Activated CD8-positive, alpha-beta memory T cell treated with anti-CD3 and anti-CD28 coated beads for 36 hours (primary cell): ENCODE data around the gene PLK5. TPM values are rescaled to one million over a fixed set of nuclear protein-coding genes. Genes with fewer than 3 reads are reported as not detected.

Experiments used
- CTCF ChIA-PET: fragments of 350-600 bp; sonication (Branson Sonifier 250); formaldehyde crosslinking; loops from one replicate; lab custom pipeline; 2021; ENCODE audit warnings: antibody characterized with exemption; lab: Charles Lee
- POLR2A ChIA-PET: fragments of 350-600 bp; sonication (Branson Sonifier 250); formaldehyde crosslinking; loops from one replicate; lab custom pipeline; 2021; ENCODE audit warnings: antibody characterized with exemption; lab: Charles Lee
- total RNA-seq, 2 experiments: library from RNA; stranded (reverse); gene quantifications; one replicate each; pipeline ENCODE4 v1.2.3, GENCODE V29; 2021

Gene PLK5
- total RNA-seq, 2 experiments from 2014 or later: not detected

DNA sequence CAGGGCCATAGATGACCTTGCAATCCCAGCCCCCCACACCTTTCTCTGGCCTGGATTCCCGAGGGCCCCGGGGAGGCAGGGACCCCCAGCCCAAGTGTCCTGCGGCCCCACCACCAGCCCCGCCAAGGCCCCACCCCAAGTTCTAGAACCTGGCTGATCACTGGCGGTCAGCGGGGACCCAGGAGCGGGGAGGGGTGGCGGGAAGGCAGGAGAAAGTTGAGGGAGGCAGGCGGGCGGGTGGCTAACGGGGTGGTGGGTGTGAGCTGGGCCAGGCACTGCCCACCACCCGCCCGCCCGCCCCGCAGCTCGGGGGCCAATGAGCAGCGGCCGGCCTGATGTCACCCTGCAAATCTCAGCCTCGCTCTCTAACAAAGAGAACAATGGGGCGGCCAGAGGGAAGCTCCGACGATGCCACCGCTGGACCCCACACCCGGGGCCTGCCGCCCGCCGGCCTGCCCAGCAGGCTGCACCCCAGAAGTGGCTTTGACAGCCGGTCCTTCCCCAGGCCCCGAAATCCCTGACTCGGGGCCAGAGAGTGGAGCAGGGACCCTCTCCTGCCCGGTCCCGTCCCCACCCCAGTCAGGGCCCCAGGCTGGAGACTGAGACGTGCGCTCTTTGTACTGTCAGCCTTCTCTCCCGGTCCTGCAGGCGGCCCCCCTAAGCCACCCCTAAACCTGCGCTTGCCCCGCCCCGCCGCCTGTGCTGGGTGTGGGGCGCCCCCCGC is 42.7 kb downstream of the PLK5 start:
- ChIA-PET CTCF (interaction anchor here (2.3 kb wide), 1 partner anchor 21 kb away, joined by 8 read pairs; no protein-coding TSS in a partner anchor), POLR2A (no interaction called here)

DNA sequence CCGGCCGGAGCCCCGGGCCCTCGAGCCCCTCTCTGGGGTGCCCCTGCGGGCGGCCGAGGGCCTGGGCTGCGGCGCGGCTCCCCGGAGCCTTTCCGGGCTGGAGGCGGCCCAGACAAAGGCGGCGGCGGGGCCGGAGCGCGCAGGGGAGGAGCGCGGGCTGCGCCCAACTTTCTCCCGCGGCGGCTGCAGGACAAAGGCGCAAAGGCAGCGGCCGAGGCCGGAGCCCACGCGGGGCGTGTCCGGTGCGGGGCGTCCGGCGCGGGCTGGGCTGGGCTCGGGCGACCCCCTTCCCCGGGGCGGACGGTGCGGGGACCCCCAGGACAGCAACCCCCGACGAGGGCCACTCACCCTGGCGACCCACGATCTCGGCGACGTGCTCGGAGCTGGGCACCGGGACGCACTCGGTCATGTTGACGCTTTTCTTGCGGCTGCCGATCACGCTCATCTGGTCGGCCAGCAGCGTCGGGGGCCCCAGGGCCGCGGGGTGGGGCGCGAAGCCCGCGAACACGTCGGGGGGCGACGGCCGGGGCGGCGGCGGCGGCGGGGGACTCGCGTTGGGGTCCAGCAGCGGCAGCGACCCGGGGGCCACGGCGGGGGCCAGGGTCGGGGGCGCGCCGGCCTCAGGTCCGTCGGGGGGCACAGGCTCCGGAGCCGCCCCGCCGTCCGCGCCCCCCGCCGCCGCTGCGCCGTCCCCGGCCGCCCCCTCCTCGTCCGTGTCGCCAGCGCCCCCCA is 43.4 kb downstream of the PLK5 start:
- ChIA-PET POLR2A (no interaction called here), CTCF (no interaction called here)

DNA sequence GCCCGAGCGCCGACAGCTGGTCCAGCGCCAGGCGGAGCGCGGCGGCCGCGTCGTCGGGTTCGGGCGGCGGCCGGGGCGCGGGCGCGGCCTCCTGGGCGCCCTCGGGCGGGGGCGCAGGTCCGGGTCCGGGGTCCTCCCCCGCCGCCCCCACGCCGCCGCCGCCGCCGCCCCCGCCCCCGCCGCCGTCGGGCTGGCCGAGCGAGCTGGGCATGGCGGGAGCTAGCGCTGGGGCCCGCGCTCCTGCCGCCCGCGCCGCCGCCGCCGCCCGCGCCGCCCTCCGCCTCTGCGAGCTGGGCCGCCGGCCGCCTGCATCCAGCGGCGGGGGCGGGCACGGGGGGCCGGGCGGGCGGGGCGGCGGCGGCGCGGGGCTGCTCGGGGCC is 44.0 kb downstream of the PLK5 start:
- ChIA-PET CTCF (no interaction called here), POLR2A (no interaction called here)

DNA sequence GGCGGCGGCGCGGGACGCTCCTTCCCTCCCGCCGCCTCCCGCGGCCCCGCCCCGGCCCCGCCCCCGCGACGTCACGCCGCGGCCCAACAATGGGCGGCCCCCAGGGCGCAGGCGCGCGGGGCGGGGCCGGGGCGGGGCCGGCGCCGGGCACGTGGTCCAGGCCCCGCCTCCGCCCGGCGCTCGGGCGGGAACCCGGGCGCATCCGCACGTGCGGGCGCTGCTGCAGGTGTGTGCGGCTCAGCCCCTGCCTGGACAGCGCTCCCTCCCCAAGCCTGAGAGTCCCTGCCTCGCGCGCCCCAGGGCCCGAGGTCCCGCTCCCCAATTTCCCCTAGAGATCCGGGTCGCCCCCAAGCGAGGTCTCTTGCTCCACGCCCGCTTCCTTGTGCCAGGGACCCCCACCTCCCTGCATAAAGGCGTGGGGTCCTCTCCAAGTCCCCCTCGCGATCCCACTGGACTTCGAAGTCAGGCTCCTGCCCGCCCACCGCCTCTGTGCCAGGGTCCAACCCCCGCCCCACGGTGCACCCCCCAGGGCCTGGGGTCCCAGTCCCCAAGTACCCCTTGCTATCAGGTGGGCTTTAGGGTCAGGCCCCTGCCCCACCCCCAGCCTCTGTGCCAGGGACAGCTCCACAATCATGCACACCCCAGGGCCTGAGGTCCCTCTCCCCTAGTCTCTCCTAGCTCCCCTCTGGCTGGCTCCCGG is 44.6 kb downstream of the PLK5 start, which contains the start of gene MEX3D:
MEX3D (minus strand) TSS at position 6 of the 700 bp plus-strand sequence. CDS start 267 bp downstream, outside the sequence.
- ChIA-PET POLR2A (interaction anchor here (0.5 kb wide), 1 partner anchor 11 kb away, joined by 3 read pairs; no protein-coding TSS in a partner anchor), CTCF (no interaction called here)

DNA sequence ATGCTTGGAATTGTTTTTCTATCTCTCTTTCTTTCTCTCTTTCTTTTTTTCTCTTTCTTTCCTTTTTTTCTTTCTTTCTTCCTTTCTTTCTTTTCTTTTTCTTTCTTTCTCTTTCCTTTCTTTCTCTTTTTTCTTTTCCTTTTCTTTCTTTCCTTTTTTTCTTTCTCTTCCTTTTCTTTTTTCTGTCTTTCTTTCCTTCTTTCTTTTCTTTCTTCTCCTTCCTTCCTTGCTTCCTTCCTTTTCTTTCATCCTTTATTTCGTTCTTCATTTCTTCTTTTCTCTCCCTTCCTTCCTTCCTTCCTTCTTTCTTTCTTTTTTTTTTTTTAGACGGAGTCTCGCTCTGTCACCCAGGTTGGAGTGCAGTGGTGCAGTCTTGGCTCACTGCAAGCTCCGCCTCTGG is 46.1 kb downstream of the PLK5 start:
- POLR2A ChIA-PET: interaction anchor here (0.6 kb wide), 1 partner anchor 19 kb away, joined by 4 read pairs; no protein-coding TSS in a partner anchor
- CTCF ChIA-PET: interaction anchor here (1.8 kb wide), 1 partner anchor 9 kb away, joined by 6 read pairs; no protein-coding TSS in a partner anchor

DNA sequence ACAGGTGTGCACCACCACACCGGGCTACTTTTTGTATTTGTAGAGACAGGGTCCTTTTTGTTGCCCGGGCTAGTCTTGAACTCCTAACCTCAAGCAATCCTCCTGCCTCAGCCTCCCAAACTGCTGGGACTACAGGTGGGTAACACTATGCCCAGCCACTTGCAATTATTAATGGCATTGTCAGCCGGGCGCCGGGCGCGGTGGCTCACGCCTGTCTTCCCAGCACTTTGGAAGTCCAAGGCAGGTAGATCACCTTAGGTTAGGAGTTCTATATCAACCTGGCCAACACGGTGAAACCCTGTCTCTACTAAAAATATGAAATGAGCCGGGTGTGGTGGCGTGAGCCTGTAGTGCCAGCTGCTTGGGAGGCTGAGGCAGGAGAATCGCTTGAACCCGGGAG is 47.0 kb downstream of the PLK5 start:
- POLR2A ChIA-PET: no interaction called here
- CTCF ChIA-PET: interaction anchor here (1.8 kb wide), 1 partner anchor 8 kb away, joined by 6 read pairs; no protein-coding TSS in a partner anchor

DNA sequence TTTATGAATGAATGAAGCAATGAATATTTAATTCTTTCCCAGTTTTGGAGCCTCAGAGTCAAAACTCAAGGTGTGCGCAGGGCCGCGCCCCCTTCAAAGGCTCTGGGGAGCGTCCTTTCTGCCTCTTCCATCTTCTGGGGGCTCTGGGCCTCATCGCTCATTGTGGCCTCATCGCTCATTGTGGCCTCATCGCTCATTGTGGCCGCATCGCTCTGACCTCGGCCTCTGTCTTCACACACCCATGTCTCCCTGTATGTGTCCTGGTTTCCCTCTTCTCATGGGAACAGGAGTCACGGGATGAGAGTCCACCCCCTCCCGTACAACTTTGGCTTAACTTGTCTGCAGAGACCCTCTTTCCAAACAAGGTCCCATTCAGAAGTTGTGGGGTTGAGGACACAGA is 47.5 kb downstream of the PLK5 start:
- CTCF ChIA-PET: no interaction called here
- POLR2A ChIA-PET: no interaction called here

DNA sequence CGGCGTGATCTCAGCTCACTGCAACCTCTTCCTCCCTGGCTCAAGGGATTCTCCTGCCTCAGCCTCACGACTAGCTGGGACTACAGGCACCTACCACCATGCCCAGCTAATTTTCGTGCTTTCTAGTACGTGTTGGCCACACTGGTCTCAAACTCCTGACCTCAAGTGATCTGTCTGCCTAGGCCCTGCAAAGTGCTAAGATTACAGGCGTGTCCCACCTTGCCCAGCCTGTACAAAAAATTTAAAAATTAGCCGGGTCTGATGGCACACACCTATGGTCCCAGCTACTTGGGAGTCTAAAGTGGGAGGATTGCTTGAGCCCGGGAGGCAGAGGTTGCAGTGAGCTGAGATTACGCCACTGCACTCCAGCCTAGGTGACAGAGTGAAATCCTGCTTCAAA is 48.9 kb downstream of the PLK5 start:
- POLR2A ChIA-PET: no interaction called here
- CTCF ChIA-PET: interaction anchor here (2.1 kb wide), 1 partner anchor 27 kb away, joined by 4 read pairs; no protein-coding TSS in a partner anchor

DNA sequence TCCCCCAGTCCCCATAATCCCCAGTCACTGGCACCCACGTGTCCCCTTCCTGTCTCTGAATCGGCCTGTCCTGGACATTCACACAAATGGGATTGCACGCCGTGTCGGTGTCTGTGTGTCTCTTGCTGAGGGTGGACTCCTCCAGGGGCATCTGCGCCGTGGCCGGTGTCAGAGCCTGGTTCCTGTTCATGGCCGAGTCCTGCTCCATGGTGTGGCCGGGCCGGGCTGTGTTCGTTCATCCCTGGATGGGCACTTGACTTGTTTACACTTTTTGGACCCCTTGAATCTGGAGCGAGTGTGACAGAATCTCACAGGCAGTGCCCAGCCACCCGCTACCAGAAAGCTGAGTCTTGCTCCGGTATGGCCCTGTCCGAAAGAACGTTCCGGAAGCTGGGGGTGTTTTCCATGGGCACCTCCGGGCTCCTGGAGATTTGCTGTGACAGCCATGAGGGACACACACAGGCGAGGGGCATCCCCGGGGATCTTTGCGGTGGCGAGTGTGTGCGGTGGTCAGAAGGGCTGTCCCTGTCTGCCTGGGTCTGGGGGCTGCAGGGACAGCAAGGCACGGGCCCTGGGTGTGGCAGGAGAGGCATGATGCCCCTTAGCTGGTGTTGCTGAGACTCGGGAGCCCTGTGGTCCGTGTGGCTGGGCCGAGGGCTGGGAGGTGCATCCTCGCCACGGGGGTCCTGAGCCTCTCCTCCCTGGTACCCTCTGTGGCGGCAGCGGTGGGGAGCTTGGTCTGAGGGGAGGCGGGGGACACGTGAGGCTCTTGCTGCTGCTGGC is 50.7 kb downstream of the PLK5 start:
- POLR2A ChIA-PET: no interaction called here
- CTCF ChIA-PET: no interaction called here

DNA sequence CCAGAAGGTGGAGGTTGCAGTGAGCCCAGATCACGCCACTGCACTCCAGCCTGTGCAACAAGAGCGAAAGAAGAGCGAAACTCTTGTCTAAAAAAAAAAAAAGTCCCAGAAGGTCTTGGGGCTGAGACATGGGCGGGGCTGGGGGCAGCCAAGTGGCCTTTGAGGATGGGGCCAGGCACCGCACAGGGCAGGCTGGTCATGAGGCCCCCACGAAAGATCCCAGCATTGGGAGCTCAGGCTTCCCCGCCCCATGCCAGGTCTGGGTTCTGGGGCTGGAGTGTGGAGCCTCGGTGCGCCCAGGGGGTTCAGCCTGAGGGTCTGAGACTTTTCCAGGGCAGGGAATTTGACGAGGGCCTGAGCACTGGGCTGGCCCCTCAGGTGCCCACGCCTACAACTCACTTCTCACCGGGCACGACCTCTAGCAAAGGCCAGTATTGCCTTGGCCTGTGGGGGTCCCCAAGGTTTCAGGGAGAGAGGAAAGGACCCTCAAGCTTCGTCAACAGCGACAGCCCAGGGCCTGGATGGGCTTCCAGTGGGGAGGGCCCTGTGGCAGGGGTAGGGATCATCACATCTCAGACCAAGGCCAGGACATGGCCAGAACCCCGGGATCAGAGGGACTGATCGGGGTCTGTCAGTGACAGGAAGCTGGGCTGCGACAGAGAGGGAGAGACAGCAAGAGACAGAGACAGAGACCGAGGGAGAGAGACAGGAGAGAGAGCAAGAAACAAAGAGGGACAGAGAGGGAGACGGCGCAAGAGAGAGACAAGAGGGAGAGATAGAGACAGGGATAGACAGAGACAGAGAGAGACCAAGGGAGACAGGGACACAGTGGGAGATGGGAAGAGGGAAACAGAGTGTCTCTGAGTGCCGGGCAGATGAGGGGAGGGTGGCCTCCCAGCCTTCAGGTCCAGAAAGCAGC is 51.7 kb downstream of the PLK5 start:
- ChIA-PET POLR2A (no interaction called here), CTCF (no interaction called here)

DNA sequence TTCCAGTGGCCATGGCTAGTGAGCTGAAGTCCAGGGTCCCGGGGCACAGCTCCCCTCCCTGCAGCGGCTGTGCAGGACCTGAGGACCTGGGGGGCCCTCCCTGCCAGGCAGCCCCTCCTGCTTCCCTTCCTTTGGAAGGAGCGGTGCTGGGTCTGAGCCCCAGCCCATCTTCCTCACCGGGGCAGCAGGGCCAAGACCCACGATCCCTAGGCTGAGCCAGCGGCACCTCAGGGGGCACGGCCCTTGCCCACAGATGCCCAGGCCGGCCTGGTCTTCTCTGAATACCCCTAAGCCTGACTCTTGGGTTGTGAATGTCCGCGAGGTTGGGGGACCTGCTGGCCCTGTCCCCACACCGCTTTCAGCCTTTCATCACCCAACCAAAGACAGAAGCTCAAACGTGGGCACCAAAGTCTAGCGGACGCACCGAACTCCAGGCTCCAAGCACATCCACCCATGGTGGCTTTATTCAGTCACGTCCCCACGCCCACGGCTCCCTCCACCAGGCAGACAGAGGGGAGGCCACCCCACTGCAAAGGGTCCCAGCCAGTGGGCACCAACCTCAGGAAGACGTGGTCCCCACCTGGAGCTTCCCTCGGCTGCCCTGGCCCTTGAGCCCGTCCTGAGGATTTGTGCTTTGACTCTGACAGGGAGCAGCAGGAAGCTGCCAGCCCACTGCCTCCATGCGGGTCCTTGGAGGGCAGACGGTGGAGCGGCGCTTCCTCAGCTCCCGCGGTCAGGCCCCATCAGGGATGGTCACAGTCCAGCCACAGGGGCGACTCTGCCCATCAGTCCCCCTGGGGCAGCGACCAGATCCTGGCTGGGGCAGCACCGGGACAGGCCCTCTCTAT is 52.6 kb downstream of the PLK5 start:
- CTCF ChIA-PET: no interaction called here
- POLR2A ChIA-PET: no interaction called here

DNA sequence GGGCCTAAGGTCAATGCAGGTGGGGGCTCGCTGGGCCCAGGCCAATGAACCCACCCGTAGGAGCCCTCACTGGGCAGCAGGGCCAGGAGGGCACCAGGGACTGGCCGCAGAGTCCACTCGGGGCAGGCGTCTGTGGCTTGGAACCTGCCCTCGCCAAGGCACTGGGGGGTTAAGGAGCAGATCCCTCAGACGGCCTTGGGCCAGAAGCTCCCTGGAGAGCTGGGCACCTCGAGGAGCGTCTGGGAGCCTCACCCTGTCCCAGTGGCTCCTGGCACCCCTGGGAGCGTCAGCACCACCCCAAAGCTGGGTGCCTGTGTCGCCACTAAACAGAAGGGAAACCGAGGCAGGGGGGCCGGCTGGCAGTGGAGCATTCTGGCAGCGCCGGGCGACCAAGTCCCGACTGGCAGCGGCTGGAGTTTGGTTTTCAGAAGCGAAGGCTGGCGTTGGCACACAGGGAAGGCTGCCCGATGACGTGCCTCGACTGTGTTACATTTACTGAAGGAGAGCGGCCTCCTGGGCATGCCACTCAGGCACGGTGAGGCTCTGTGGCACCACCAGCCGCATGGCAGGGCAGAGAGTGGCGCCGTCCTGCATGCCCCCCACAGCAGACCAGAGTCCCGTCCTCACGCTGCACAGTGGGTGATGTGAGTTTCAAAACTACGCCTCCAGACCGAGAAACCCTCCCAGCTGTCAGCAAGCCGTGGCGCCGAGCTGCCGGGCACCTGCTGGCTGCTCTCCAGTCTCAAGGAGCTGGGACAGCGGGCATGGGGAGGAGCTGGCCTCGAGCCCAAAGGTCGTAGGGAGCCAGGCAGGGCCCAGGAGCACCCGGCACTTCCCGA is 53.4 kb downstream of the PLK5 start:
- POLR2A ChIA-PET: no interaction called here

DNA sequence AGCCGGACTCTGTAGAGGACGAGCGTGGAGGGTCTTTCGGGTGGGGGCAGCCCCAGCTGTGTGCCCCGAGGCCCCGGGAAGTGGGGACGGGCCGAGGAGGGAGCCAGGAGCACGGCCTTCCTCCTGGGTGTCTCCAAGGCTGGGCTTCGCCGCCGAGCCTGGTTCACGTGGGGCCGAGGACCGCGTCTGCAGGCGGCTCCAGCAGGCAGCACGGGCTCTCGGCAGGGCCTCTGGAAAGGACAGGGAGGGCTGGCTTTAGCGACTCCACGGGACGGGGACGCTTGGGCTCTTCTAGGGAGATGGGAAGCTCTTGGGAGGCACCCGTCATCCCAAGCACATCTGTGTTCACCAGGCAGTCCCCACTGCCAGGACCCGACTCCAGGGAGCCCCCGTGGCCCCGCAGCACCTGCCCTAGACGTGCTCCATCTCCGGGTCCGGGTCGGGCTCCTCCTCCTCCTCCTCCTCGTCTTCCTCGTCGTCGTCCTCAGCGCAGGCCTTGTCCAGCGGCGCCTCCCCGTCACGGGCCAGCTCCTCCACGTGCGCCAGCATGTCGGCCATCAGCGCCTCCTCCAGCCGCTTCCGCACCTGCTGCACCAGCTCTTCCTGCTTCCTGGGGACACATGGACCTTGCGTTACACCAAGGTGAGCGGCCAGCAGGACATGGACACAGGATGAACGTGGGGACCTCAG is 54.2 kb downstream of the PLK5 start:
- CTCF ChIA-PET: interaction anchor here (1.8 kb wide), 1 partner anchor 8 kb away, joined by 6 read pairs; no protein-coding TSS in a partner anchor
- POLR2A ChIA-PET: no interaction called here

More for the DNA sequence above, 53.4 kb downstream of the PLK5 start:
- CTCF ChIA-PET: no interaction called here

DNA sequence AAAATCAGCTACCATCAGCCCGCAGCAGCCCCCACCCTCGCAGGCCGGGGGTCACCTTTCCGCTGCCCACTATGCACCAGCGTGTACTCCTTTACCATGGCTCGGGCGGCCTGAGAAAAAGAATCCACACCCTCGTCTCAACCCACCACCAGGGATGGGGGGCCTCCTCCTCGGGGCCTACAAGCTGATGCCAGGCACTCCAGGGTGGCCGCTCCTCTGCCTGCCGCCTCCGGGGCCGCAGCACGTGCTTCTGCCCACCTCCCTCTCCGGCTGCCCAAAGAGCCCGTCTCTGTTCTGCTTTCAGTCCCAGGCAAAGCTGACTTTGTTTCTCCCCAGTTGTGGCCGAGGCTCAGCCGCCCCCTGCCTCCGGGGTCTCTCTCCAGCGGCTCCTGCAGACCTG is 55.3 kb downstream of the PLK5 start:
- POLR2A ChIA-PET: interaction anchor here (0.6 kb wide), 1 partner anchor 10 kb away, joined by 3 read pairs; no protein-coding TSS in a partner anchor
- CTCF ChIA-PET: interaction anchor here (0.5 to 1.8 kb wide), 3 partner anchors 9 to 1807 kb away, joined by 3 to 6 read pairs (median 3); no protein-coding TSS in a partner anchor

DNA sequence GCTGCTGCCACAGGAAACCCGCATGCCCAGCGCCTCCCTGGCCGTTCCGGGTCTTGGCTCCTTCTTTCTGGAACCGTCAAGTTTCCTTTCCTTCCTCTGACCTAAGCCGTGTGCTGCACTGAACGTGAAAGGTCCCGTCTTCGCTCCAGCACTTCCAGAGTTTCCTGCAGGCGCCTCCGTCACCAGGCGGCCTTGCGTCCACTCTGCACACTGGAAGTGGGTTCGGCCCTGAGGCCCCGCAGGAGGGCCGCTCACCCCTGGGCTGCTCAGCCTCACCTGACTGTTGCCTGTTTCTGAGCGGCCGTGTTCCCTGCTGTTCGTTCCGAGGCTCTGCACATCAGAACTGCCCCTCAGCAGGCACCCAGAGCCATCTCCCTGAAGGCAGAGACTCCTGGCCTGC is 56.5 kb downstream of the PLK5 start:
- POLR2A ChIA-PET: no interaction called here
- CTCF ChIA-PET: no interaction called here

DNA sequence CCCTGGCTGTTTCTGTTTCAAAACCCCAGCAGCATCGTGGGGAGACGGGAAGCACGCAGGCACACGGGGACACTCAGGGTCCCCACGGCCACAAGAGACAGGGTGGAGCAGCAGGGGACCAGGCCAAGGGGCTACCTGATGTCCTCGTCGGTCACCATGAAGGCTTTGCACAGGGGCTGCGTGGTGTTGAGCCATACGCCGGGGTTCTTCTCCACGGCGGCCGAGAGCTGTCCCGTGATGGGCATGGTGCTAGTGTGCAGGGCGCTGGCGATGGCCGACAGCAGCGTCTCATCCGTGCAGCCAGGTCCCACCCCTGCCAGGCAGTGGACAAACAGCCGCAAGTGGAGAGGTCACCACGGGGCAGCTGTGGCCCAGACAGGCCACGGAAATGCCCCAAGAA is 57.1 kb downstream of the PLK5 start:
- CTCF ChIA-PET: no interaction called here
- POLR2A ChIA-PET: no interaction called here
